ACC112 (cell line): ENCODE results near the gene TMEM135.
"Not testable (repeated sequence)": the region's sequence is repeated elsewhere in the genome, so short reads cannot be mapped to it uniquely, and the experiment has no call there.

Source experiments
- H2AFZ ChIP-seq: fragments of 200-600 bp; sonication (generic); one replicate; pipeline ENCODE4 v1.6.0; 2017; ENCODE audit warnings: antibody characterized with exemption, low read length; ENCODE audit not compliant: unreplicated experiment
- H3K27ac ChIP-seq: fragments of 200-600 bp; sonication (generic); 2 replicates; pipeline ENCODE4 v1.5.1; 2014; ENCODE audit warnings: low read depth, mild to moderate bottlenecking, antibody characterized with exemption, low read length, moderate library complexity
- H3K27me3 ChIP-seq: fragments of 200-600 bp; sonication (generic); 2 replicates; pipeline ENCODE4 v1.6.1; 2014; ENCODE audit warnings: mild to moderate bottlenecking, antibody characterized with exemption, low read length, moderate library complexity, mixed read lengths; ENCODE audit not compliant: insufficient read depth
- H3K36me3 ChIP-seq: fragments of 200-600 bp; sonication (generic); 2 replicates; pipeline ENCODE4 v1.6.1; 2016; ENCODE audit warnings: mild to moderate bottlenecking, antibody characterized with exemption, low read length, moderate library complexity, mixed read lengths; ENCODE audit not compliant: insufficient read depth
- H3K4me1 ChIP-seq: fragments of 200-600 bp; sonication (generic); one replicate; pipeline ENCODE4 v1.6.1; 2016; ENCODE audit warnings: low read length, mixed read lengths; ENCODE audit not compliant: insufficient read depth, unreplicated experiment, control insufficient read depth
- H3K4me3 ChIP-seq: fragments of 200-600 bp; sonication (generic); 2 replicates; pipeline ENCODE4 v1.5.1; 2014; ENCODE audit warnings: mild to moderate bottlenecking, low read depth, low read length
- H3K79me2 ChIP-seq: fragments of 200-600 bp; sonication (generic); one replicate; pipeline ENCODE4 v1.6.0; 2016; ENCODE audit warnings: low read length; ENCODE audit not compliant: control insufficient read depth, unreplicated experiment, insufficient read depth

The TMEM135 gene

DNA sequence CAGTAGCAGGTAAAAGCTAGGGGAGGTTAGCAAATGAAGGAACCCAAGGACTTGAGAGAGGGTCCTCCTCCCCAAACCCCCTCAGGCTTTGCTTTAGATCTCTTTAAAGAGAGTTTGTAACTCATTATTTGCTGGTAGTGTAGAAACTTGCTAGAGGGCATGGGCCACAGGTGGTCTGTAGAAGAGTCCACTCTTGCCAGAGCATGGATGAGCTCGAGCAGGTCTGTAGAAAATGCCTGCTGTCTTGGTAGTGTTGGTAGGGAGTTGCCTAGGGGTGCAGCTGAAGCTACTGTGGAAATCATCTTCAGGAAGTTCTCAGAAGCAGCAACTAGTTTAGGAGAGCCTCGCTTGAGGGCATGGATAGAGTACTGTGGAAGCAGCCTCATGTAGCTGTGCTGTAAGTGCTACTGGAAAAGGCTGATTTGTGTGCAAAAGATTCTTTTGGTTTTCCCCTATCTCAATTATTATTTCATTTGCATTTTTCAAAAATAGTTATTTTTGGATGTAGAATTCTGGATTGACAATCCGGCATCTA lies 104.3 kb downstream of the TMEM135 start:
- H3K27me3 ChIP-seq = no peaks in the 10 kb centered on the region
- H3K4me1 ChIP-seq = no peaks in the 10 kb centered on the region
- H3K79me2 ChIP-seq = no peaks in the 10 kb centered on the region
- no peaks in the 10 kb centered on the region for H3K36me3 ChIP-seq
- no peak overlapping the region for H3K27ac ChIP-seq
- no peak overlapping the region for H3K4me3 ChIP-seq
- H2AFZ ChIP-seq = no peak overlapping the region

DNA sequence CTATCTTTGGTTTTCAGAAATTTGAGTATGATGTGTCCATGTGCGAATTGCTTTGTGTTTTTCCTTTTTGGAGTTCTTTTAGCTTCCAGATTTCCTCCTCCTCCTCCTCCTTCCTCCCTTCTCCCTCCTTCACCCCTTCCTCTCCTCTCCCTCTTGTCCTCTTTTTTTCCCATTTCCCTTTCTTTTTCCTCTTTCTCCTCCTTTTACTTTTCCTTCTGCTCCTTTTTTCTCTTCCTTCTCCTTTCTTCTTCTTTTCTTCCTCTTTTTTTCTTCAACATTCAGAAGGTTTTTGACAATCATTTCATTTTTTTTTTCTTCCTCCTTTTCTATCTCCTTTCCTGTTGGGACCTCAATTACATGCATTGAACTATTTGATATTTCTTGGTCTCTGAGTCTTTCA lies 104.9 kb downstream of the TMEM135 start:
- no peaks in the 10 kb centered on the region for H3K79me2 ChIP-seq
- no peak overlapping the region for H3K4me3 ChIP-seq

DNA sequence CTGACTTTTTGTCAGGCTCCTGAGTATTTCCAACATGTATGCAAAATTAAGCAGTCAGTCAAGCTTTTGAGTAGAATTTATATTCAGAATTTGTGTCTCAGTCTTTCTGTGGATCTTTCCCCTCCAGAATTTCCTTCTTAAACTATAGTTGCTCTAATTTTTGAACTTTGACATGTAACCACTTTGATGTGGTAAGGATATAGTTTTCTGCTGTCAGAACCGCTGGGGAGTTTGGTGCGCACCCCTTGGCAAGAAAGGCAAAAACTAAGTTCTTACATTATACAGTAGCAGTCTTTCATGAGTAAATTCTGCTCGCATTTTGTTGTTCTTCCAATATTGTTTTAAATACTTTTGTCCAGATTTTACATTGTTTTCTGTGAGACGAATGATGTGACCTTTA lies 105.9 kb downstream of the TMEM135 start:
- H3K36me3 ChIP-seq = no peaks in the 10 kb centered on the region
- no peaks in the 10 kb centered on the region for H3K79me2 ChIP-seq
- H3K4me1 ChIP-seq = peaks cover 3% of the 10 kb centered on the region
- no peak overlapping the region for H3K4me3 ChIP-seq
- H2AFZ ChIP-seq = no peak overlapping the region
- H3K27me3 ChIP-seq = no peaks in the 10 kb centered on the region
- no peak overlapping the region for H3K27ac ChIP-seq

More for the DNA sequence above, 104.9 kb downstream of the TMEM135 start:
- no peaks in the 10 kb centered on the region for H3K36me3 ChIP-seq
- H3K27ac ChIP-seq = no peak overlapping the region
- H3K27me3 ChIP-seq = no peaks in the 10 kb centered on the region
- no peaks in the 10 kb centered on the region for H3K4me1 ChIP-seq
- H2AFZ ChIP-seq = no peak overlapping the region

DNA sequence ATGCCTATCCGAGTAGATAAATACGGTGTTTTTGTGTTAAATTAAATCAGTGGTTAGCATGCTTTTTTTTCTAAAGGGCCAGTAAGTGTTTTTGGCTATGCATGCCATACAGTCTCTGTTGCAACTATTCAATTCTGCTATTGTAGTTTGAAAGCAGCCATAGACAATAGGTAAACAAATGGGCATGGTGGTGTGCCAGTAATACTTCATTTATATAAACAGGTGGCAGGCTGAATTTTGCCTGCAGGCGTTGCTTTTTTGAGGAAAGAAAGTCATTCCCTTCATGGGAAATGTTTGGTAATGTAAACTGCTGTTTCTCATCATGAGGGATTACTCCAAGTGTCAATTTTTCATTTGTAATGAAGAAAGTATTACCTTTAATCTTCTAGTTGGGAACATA lies 106.5 kb downstream of the TMEM135 start:
- Histone ChIP-seq H3K4me1 (peaks cover 3% of the 10 kb centered on the region), H3K79me2 (no peaks in the 10 kb centered on the region), H3K27ac (no peak overlapping the region), H3K36me3 (no peaks in the 10 kb centered on the region), H3K4me3 (no peak overlapping the region), H3K27me3 (no peaks in the 10 kb centered on the region), H2AFZ (no peak overlapping the region)

DNA sequence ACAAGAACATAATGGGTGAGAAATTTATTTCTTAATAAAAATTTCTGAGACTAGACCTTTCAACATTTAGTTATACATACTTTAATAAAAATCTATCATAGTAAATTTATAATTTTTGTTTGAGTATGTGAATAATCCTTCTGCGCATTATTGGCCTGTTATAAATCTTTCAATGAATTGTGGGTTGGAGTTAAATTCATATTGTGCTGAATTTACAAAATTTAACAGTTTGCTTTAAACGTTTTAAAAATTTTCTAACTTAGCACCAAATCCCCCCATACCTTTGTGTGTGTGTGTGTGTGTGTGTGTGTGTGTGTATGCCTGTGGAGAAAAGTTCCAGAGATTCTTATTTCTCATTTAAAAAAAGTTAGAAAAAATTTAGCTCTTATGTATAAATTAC lies 111.0 kb downstream of the TMEM135 start:
- Histone ChIP-seq H3K27ac (no peak overlapping the region), H3K4me1 (peaks cover 3% of the 10 kb centered on the region), H3K4me3 (no peak overlapping the region), H3K27me3 (no peaks in the 10 kb centered on the region), H2AFZ (no peak overlapping the region), H3K79me2 (peaks cover 5% of the 10 kb centered on the region), H3K36me3 (no peaks in the 10 kb centered on the region)

DNA sequence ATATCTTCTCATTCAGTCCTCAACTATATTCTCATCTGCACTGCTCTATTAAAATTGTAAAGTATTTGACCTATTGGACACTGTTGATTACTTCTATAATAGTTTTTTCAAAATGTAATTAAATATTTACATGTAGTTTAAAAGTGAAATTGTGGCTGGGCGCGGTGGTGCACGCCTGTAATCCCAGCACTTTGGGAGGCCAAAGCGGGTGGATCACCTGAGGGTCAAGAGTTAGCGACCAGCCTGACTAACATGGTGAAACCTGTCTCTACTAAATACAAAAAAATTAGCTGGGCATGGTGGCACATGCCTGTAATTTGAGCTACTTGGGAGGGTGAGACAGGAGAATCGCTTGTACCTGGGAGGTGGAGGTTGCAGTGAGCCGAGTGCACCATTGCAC lies 112.0 kb downstream of the TMEM135 start:
- not testable (repeated sequence) for H3K79me2 ChIP-seq, H3K36me3 ChIP-seq, H3K4me3 ChIP-seq, H2AFZ ChIP-seq, H3K27me3 ChIP-seq, H3K27ac ChIP-seq, H3K4me1 ChIP-seq

DNA sequence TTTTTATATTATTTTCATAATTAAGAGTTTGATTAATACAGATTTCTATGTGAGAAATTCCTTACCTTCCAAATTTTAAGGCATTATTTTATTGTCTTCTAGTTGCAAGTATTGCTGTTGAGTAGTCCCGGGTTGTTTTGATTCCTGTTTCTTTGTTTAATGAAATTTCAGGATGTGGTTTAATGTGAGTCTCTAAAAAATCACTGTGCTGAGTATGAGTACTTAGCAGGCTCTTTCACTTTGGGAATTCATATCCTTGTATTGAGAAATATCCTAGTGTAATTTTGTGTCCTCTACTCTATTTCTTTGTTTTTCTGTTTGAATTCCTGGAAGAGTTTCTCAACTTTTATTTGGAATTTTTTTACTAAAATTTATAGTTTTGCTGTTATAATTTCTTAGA lies 113.2 kb downstream of the TMEM135 start:
- no peaks in the 10 kb centered on the region for H3K36me3 ChIP-seq

DNA sequence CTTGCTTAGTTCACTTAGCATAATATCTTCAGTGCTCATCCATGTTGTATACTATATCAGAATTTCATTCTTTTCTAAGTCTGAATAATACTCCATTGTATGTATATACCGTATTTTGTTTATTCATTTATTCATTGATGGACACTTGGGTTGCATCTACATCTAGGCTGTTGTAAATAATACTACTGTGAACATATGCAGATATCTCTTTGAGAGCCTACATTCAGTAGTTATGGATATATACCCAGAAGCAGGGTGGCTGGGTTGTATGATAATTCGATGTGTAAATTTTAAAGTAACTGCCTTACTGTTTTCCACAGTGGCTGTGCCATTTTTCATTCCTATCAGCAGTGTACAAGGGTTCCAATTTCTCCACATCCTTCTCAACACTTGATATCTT lies 116.5 kb downstream of the TMEM135 start:
- Histone ChIP-seq H3K79me2 (peaks cover 5% of the 10 kb centered on the region), H3K27me3 (no peaks in the 10 kb centered on the region), H3K4me1 (no peaks in the 10 kb centered on the region), H3K4me3 (no peak overlapping the region), H3K36me3 (no peaks in the 10 kb centered on the region), H2AFZ (no peak overlapping the region), H3K27ac (no peak overlapping the region)

More for the DNA sequence above, 113.2 kb downstream of the TMEM135 start:
- H3K27ac ChIP-seq = peak overlapping the region; percentile 3; the same call in 1 of the 2 replicates
- no peak overlapping the region for H2AFZ ChIP-seq
- H3K79me2 ChIP-seq = peaks cover 5% of the 10 kb centered on the region
- H3K27me3 ChIP-seq = no peaks in the 10 kb centered on the region
- peaks cover 3% of the 10 kb centered on the region for H3K4me1 ChIP-seq
- no peak overlapping the region for H3K4me3 ChIP-seq

DNA sequence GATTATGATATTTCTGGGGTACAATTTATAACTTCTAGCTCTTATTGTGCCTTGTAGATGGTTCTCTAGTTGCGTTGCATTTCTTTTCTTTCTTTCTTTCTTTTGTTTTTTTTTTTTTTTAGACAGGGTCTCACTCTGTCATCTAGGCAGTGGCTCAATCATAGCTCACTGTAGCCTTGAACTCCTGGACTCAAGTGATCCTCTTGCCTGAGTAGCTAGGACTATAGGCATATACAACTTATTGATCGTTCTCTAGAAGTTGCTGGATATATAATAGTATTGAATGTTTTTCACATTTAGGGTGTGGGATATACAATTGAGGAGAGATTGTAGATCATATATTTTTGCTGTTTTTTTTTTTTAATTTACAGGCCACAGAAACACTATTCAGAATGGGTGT lies 119.2 kb downstream of the TMEM135 start:
- no peak overlapping the region for H3K27ac ChIP-seq
- no peaks in the 10 kb centered on the region for H3K4me1 ChIP-seq
- no peak overlapping the region for H2AFZ ChIP-seq
- peaks cover 1% of the 10 kb centered on the region for H3K79me2 ChIP-seq
- no peak overlapping the region for H3K4me3 ChIP-seq
- H3K27me3 ChIP-seq = no peaks in the 10 kb centered on the region
- no peaks in the 10 kb centered on the region for H3K36me3 ChIP-seq

DNA sequence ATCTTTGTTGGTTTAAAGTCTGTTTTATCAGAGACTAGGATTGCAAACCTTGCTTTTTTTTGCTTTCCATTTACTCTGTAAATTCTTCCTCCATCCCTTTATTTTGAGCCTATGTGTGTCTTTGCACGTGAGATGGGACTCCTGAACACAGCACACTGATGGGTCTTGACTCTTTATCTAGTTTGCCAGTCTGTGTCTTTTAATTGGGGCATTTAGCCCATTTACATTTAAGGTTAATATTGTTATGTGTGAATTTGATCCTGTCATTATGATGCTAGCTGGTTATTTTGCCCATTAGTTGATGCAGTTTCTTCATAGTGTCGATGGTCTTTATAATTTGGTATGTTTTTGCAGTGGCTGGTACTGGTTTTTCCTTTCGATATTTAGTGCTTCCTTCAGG lies 131.3 kb downstream of the TMEM135 start:
- H3K36me3 ChIP-seq, H3K27me3 ChIP-seq, H3K79me2 ChIP-seq, H2AFZ ChIP-seq, H3K4me3 ChIP-seq, H3K27ac ChIP-seq: not testable (repeated sequence)
- peaks cover 10% of the 10 kb centered on the region for H3K4me1 ChIP-seq

DNA sequence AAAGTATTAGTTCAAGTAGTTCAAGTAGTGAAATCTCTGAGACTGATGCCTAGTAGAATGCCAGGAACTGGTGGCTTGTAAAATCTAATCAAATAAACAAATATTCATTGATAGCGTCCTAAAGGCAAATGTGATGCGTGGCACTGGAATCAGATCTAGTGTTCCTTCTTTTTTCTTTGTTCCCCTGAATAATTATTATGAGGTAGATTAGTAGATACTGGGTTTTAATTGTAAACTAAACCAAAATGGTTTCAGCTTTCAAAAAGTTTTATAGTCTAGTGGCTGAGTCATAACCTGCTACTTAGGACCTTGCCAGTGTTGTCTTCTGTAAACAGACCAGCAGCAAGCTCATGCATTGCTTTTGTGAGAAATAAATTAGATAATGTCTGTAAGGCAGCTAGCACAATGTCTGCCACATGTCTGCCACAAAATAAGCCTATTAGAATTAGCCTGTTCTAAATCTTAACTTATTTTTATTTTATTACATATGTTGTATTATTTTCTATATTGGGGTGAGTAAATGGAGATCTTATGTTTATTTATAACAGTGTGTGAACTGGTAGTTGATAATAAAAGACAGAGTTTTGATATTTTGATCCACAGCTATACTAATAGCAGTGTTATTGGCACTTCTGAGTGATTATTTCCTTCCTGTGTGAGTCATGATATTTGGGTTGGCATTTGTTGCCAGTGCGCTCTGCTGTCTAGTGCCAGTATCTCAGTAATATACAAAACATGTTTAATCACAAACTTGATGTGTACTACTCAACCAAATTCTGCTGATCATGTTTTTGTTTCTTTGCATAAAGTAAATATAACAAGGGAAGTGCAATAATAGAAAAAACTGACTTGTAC lies 135.7 kb downstream of the TMEM135 start:
- H2AFZ ChIP-seq = no peak overlapping the region
- no peak overlapping the region for H3K4me3 ChIP-seq
- H3K4me1 ChIP-seq = peaks cover 26% of the 10 kb centered on the region
- no peaks in the 10 kb centered on the region for H3K79me2 ChIP-seq
- peaks cover under 1% of the 10 kb centered on the region; the same call in 1 of the 2 replicates for H3K36me3 ChIP-seq
- H3K27me3 ChIP-seq = no peaks in the 10 kb centered on the region
- peak overlapping the region; percentile 44 for H3K27ac ChIP-seq
